A673 (cell line): ENCODE data around the gene HTN3.

Experiments used
- EZH2 ChIP-seq: fragments of 200-600 bp; sonication (generic); IDR thresholded peaks from 2 replicates; pipeline ENCODE4 v1.6.1; 2017; ENCODE audit warnings: borderline replicate concordance, low read depth, mild to moderate bottlenecking, mixed read lengths, antibody characterized with exemption, low read length; ENCODE audit not compliant: poor library complexity, severe bottlenecking
- TF ChIP-seq, protein P1 (sequence below): fragments of 300-800, 200-600 bp; sonication (generic); conservative IDR thresholded peaks from 2 replicates; pipeline ENCODE4 v1.5.1; 2017; ENCODE audit warnings: low read depth, mild to moderate bottlenecking, antibody characterized with exemption, low read length, moderate library complexity, mixed read lengths

DNA sequence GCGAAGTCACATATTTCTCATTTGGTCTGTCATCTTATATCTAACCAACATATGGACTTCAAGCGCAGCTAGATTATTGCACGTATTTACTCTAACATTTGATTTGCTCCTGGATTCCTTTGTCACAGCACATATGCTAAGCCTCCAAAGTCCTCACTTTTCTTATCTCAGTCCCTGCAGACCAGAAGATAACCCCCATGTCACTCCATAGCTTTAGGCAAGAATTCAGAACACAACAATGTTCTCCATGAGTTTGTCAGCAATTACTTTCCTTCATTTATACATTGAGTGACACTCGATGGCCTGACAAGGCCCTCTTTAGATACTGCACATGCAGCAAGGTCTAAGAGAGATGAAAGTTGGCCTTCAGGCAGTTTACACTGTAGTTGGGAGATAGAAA, 37.2 kb upstream of the HTN3 start:
- TF ChIP-seq, protein P1, sequence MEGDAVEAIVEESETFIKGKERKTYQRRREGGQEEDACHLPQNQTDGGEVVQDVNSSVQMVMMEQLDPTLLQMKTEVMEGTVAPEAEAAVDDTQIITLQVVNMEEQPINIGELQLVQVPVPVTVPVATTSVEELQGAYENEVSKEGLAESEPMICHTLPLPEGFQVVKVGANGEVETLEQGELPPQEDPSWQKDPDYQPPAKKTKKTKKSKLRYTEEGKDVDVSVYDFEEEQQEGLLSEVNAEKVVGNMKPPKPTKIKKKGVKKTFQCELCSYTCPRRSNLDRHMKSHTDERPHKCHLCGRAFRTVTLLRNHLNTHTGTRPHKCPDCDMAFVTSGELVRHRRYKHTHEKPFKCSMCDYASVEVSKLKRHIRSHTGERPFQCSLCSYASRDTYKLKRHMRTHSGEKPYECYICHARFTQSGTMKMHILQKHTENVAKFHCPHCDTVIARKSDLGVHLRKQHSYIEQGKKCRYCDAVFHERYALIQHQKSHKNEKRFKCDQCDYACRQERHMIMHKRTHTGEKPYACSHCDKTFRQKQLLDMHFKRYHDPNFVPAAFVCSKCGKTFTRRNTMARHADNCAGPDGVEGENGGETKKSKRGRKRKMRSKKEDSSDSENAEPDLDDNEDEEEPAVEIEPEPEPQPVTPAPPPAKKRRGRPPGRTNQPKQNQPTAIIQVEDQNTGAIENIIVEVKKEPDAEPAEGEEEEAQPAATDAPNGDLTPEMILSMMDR, result no peak
- no peak for TF ChIP-seq EZH2
